GM18951 (cell line): ENCODE results near the gene SLC37A3.
"Not testable (repeated sequence)": the region's sequence is repeated elsewhere in the genome, so short reads cannot be mapped to it uniquely, and the experiment has no call there.

Experiments used
- POLR2A ChIP-seq: IDR thresholded peaks from 4 replicates; pipeline ENCODE4 v1.6.1; 2011; ENCODE audit warnings: mild to moderate bottlenecking; ENCODE audit not compliant: insufficient read length, insufficient read depth; ENCODE audit errors: extremely low read depth
- in situ Hi-C: fragments of 300-500 bp; cut with MboI; formaldehyde crosslinking; loops from one replicate; pipeline ENCODE4 v1.12.0; 2022; ENCODE audit warnings: low sequenced_read_pairs, mixed read lengths, inconsistent platforms; ENCODE audit not compliant: unreplicated experiment

SLC37A3 gene

DNA sequence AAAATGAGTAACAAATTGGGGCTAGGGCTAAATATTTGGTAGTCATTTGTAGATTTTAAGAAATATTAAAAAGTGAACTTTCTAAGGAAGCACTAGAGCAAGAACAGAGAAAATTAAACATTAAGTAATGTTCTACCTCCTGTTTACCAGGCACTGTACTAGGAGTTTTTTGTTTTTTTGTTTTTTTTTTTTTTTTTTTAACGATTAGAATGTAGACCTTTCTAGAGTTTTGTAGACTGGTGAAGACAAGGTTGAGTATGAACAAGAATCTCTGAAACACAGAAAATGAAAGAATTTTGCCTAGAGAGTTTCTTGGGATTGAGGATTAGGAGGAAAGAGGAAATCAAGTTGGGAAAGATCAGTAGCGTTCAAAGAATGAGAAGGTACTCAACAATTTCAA is 73.6 kb downstream of the SLC37A3 start:
- TF ChIP-seq POLR2A, result no peak
- in situ Hi-C loops, result no loop called here

GRCh38 chr7:140322759-140323158 is 75.6 kb downstream of the SLC37A3 start:
- no peak for TF ChIP-seq POLR2A
- in situ Hi-C loops, result no loop called here

GRCh38 chr7:140320078-140320477 is 78.3 kb downstream of the SLC37A3 start:
- in situ Hi-C loops, result not testable (repeated sequence)

GRCh38 chr7:140317999-140318398 is 80.3 kb downstream of the SLC37A3 start:
- TF ChIP-seq POLR2A, result no peak
- in situ Hi-C loops, result no loop called here

- no peak for TF ChIP-seq POLR2A
- in situ Hi-C loops, result no loop called here
Measured at GRCh38 chr7:140317597-140317996, 80.7 kb downstream of the SLC37A3 start.

DNA sequence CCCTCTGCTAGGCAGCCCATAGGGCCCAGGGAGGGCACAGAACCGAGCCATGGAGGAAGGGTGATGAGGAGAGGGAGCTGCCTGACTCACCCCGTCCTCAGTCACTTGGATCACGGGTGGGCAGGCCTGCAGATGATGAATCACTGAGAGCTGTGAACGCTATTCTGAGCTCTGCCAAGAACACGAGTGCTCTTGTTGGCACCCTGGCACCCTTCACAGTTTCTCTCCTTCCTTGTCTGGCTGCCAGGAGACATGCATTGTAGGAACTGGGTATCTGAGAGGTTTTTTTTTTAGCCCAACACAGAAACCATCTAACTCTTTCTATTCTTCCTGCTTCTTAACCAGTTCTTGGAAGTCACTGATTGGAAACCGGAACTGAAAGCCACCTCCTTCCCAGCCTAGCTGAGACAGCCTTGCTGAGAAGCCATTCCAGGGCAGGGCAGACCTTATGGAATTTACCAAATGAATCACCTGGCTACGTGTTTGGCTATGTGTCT is 82.1 kb downstream of the SLC37A3 start:
- no peak for TF ChIP-seq POLR2A
- in situ Hi-C loops, result no loop called here

GRCh38 chr7:140315498-140316164 is 82.7 kb downstream of the SLC37A3 start:
- in situ Hi-C loops, result no loop called here

GRCh38 chr7:140314573-140315480 is 83.5 kb downstream of the SLC37A3 start:
- in situ Hi-C loops, result no loop called here
- no peak for TF ChIP-seq POLR2A

More at GRCh38 chr7:140315498-140316164, 82.7 kb downstream of the SLC37A3 start:
- no peak for TF ChIP-seq POLR2A

GRCh38 chr7:140312141-140312846 is 86.0 kb downstream of the SLC37A3 start:
- in situ Hi-C loops, result no loop called here
- TF ChIP-seq POLR2A, result no peak

DNA sequence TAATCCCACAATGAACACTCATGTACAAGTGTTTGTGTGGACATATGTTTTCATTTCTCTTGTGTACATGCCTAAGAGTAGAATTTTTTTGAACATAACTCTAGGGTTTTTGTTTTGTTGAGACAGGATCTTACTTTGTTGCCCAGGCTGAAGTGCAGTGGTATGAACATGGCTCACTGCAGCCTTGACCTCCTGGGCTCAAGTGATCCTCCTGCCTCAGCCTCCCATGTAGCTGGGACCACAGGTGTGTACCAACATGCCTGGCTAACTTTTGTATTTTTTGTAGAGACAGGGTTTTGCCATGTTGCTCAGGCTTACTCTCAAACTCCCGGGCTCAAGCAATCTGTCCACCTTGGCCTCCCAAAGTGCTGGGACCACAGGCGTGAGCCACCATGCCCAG is 87.2 kb downstream of the SLC37A3 start:
- in situ Hi-C loops, result not testable (repeated sequence)

DNA sequence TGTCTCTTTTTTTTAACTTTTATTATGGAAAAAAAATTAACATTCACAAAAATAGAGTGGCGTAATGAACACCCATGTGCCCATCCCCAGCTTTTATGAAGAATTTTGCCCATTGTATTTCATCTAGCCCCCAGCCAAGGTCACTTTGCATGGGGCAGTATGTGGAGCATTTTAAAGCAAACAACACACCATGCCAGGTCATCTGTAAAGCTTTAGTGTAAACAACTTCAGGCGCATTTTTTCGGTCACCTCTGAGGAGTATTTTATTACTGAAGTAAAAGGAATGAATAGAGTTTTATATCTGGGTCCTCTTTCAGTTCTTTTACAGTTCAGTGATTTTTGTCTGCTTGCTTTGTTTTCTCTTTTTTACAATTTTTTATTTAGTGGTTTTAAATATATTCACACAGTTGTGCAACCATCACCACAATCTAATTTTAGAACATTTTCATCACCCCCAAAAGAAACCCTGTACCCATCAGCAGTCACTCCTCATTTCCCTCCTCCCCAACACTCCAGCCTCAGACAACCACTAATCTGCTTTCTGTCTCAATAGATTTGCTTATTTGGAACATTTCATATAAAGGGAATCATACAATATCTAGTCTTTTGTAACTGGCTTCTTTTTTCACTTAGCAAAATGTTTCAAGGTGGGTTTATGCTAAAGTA is 87.9 kb downstream of the SLC37A3 start:
- TF ChIP-seq POLR2A, result no peak
- in situ Hi-C loops, result no loop called here

- in situ Hi-C loops, result no loop called here
Measured at GRCh38 chr7:140308060-140308459, 90.3 kb downstream of the SLC37A3 start.

DNA sequence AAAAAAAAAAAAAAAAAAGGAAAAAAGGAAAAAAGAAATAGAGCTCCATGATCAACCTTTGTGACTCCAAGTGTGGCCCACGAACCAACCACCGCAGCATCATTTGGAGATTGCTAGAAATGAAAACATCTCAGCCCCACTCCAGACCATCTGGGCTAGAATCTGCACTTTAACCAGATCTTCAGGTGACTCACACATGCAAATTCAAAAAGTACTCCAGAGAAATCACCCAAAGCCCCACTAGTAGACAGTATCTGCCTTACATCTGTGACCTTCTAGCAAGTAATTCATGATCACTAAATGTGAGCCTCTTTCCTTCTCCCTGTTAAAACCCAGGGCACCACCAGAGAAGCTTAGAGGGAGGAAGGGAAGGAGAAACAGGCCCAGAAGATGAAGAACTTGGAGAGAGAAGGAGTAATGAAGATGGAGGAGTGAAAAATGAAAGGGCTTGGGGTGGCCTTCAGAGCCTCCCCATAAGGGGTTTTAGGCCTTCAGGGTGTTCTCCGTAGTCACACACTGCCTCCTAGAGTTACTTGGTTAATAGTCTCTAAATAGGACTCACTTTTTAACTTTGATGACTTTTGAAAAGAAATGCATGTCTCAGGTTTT is 94.0 kb downstream of the SLC37A3 start:
- TF ChIP-seq POLR2A, result no peak
- in situ Hi-C loops, result no loop called here

More at GRCh38 chr7:140308060-140308459, 90.3 kb downstream of the SLC37A3 start:
- TF ChIP-seq POLR2A, result no peak
